Measurements from ENCODE around the gene DYSF. TPM values are rescaled to one million over a fixed set of nuclear protein-coding genes. Genes with fewer than 3 reads are reported as not detected.

The DYSF gene
- total RNA-seq, 1 experiment from 2014 or later: 5.5 TPM

- no peak overlapping the region for H4K91ac ChIP-seq (ENCODE audit: insufficient read length, low read depth, low read length)
- no peak overlapping the region for H2AFZ ChIP-seq (ENCODE audit: low read length)
- H3K23me2 ChIP-seq (ENCODE audit: insufficient read length, low read depth, low read length, poor library complexity, severe bottlenecking): no peaks in the 10 kb centered on the region
- H3K9me3 ChIP-seq (ENCODE audit: control insufficient read depth, low read depth, low read length): no peaks in the 10 kb centered on the region
- peak overlapping the region in 1 of 3 experiments; percentile 28; a peak in 1 of 7 replicates for H3K27ac Mint-ChIP-seq
- no peaks in the 10 kb centered on the region for H3K4me1 Mint-ChIP-seq
- no peak overlapping the region for H2BK120ac ChIP-seq (ENCODE audit: low read depth, low read length, poor library complexity, severe bottlenecking)
- H3K18ac ChIP-seq (ENCODE audit: insufficient read length, low read depth, low read length): no peak overlapping the region
- no peak overlapping the region for H2BK5ac ChIP-seq (ENCODE audit: insufficient read length, low read length)
- no peak overlapping the region for H3K27ac ChIP-seq (ENCODE audit: insufficient read length, low read depth, low read length)
- H3K79me2 ChIP-seq (ENCODE audit: insufficient read depth, low read length): no peaks in the 10 kb centered on the region
- H3K27me3 ChIP-seq (ENCODE audit: insufficient read depth, low read length): no peaks in the 10 kb centered on the region
- H2BK15ac ChIP-seq (ENCODE audit: low read depth, low read length): no peak overlapping the region
- H3T11ph ChIP-seq (ENCODE audit: low read length): no peak overlapping the region
- H2BK12ac ChIP-seq (ENCODE audit: insufficient read length, low read depth, low read length): no peak overlapping the region
- no peak overlapping the region for H2AK5ac ChIP-seq (ENCODE audit: insufficient read length, low read length)
- H4K5ac ChIP-seq (ENCODE audit: insufficient read length, low read depth, low read length): no peak overlapping the region
- peaks cover 0 to 5% (median 4%) of the 10 kb centered on the region in 3 experiments; a peak in 4 of 7 replicates for H3K36me3 Mint-ChIP-seq (ENCODE audit: insufficient read depth in 1 of 3, low read depth in 3 of 3)
- H3K14ac ChIP-seq (ENCODE audit: insufficient read depth, low read length): no peak overlapping the region
- no peak for TF ChIP-seq CTCF (conservative IDR thresholded peaks at IDR 0.05)
- H3K27me3 Mint-ChIP-seq (ENCODE audit: low read depth): no peaks in the 10 kb centered on the region
- DNase-seq: no peak
- no peak overlapping the region for H3K4me3 Mint-ChIP-seq
- no peak overlapping the region for H3K23ac ChIP-seq (ENCODE audit: insufficient read length, low read depth, low read length)
- no peak overlapping the region for H4K8ac ChIP-seq (replicated peaks; ENCODE audit: insufficient read length, low read depth, low read length)
- no peak overlapping the region for H3K56ac ChIP-seq (ENCODE audit: insufficient read length, low read depth, low read length)
- H2BK20ac ChIP-seq (ENCODE audit: low read depth, low read length, poor library complexity, severe bottlenecking): no peak overlapping the region
- no peaks in the 10 kb centered on the region for H3K79me1 ChIP-seq (ENCODE audit: insufficient read depth, low read depth, low read length, poor library complexity, severe bottlenecking)
- H3K9me3 Mint-ChIP-seq: no peaks in the 10 kb centered on the region; a peak in 1 of 5 replicates
- no peaks in the 10 kb centered on the region for H3K4me1 ChIP-seq (ENCODE audit: insufficient read depth, low read length)
- no peak overlapping the region for H3K4ac ChIP-seq (ENCODE audit: low read depth, low read length)
- no peaks in the 10 kb centered on the region for H4K20me1 ChIP-seq (ENCODE audit: control insufficient read depth, insufficient read depth, insufficient read length)
- no peak overlapping the region for H3K9ac ChIP-seq (ENCODE audit: extremely low read depth, insufficient read length, low read length)
- WGBS (ENCODE audit: extremely low coverage, insufficient read length, low lambda C conversion rate): no CpG with 5 or more reads among the region's 11 CpGs
- no peak overlapping the region for H3K4me2 ChIP-seq (ENCODE audit: insufficient read depth, insufficient read length, low read length)
Measured at GRCh38 chr2:71550801-71551630, 97.7 kb downstream of the DYSF start.

All from H9 (cell line).